Diencephalon (tissue), 1 donor: ENCODE results near the gene GTPBP3. TPM values are rescaled to one million over a fixed set of nuclear protein-coding genes. Genes with fewer than 3 reads are reported as not detected.

ENCODE experiments used
- total RNA-seq: library from RNA; depleted of rRNA; stranded (reverse); fragments of >200 nt; gene quantifications from one replicate; pipeline ENCODE4 v1.2.3, GENCODE V29; 2014

The GTPBP3 gene
- total RNA-seq = 15.0 TPM

GRCh38 chr19:17336872-17337674 lies at the start of gene GTPBP3:
GTPBP3 (plus strand) TSS chr19:17337553; CDS start chr19:17337612, 59 bp downstream.

GRCh38 chr19:17303167-17303939 lies 34.0 kb upstream of the GTPBP3 start, which contains the start of gene ABHD8:
ABHD8 (minus strand) TSS chr19:17303425; CDS start chr19:17301616, 1,809 bp downstream.

GRCh38 chr19:17305517-17306284 lies 31.7 kb upstream of the GTPBP3 start, which contains the start of gene MRPL34:
MRPL34 (plus strand) TSS chr19:17305872; CDS start chr19:17305893, 21 bp downstream.

GRCh38 chr19:17309198-17309964 lies 28.0 kb upstream of the GTPBP3 start, which contains the start of gene DDA1:
DDA1 (plus strand) TSS chr19:17309563; CDS start chr19:17309655, 92 bp downstream.

GRCh38 chr19:17334414-17335409 lies 2.6 kb upstream of the GTPBP3 start, which contains the start of gene ANO8:
ANO8 (minus strand) TSS chr19:17334855; CDS start chr19:17334670, 185 bp downstream.

GRCh38 chr19:17376935-17377600 lies 39.7 kb downstream of the GTPBP3 start, which contains the start of gene PLVAP:
PLVAP (minus strand) TSS chr19:17377342; CDS start chr19:17377288, 54 bp downstream.

Other genes starting within 250 kb of the GTPBP3 start
- 19.1 TPM for gene USE1, start 122.2 kb upstream of the GTPBP3 start, total RNA-seq
- 5.1 TPM for gene OCEL1, start 111.3 kb upstream of the GTPBP3 start, total RNA-seq
- gene NR2F6, start 91.6 kb upstream of the GTPBP3 start, total RNA-seq = 13.6 TPM
- 1.8 TPM for gene USHBP1, start 72.8 kb upstream of the GTPBP3 start, total RNA-seq
- gene BABAM1, start 70.1 kb upstream of the GTPBP3 start, total RNA-seq = 65.3 TPM
- gene ANKLE1, start 55.7 kb upstream of the GTPBP3 start, total RNA-seq = 0.92 TPM
- 23.8 TPM for gene ABHD8, start 34.1 kb upstream of the GTPBP3 start, total RNA-seq
- gene MRPL34, start 31.7 kb upstream of the GTPBP3 start, total RNA-seq = 16.8 TPM
- gene DDA1, start 28.0 kb upstream of the GTPBP3 start, total RNA-seq = 10.8 TPM
- 24.9 TPM for gene ANO8, start 2.7 kb upstream of the GTPBP3 start, total RNA-seq
- gene PLVAP, start 39.8 kb downstream of the GTPBP3 start, total RNA-seq = 1.2 TPM
- not detected for gene CCDC194, start 56.6 kb downstream of the GTPBP3 start, total RNA-seq
- 3.2 TPM for gene BST2, start 68.1 kb downstream of the GTPBP3 start, total RNA-seq
- gene MVB12A, start 82.5 kb downstream of the GTPBP3 start, total RNA-seq = 20.8 TPM
- 1.8 TPM for gene TMEM221, start 111.1 kb downstream of the GTPBP3 start, total RNA-seq
- not detected for gene NXNL1, start 123.4 kb downstream of the GTPBP3 start, total RNA-seq
- gene SLC27A1, start 133.0 kb downstream of the GTPBP3 start, total RNA-seq = 13.6 TPM
- 33.7 TPM for gene PGLS, start 174.1 kb downstream of the GTPBP3 start, total RNA-seq
- 22.8 TPM for gene COLGALT1, start 218.1 kb downstream of the GTPBP3 start, total RNA-seq